WTC11 (cell line): ENCODE measurements around the gene TMEM52B. TPM values are rescaled to one million over a fixed set of nuclear protein-coding genes. Genes with fewer than 3 reads are reported as not detected.

Experiments used
- ATAC-seq: fragments of 200-7000 bp; cut with Tn5 transposase; 2 replicates; pipeline ENCODE4 v1.10.0; 2021; ENCODE audit warnings: mild to moderate bottlenecking, moderate library complexity
- CTCF ChIA-PET: fragments of 300-600 bp; sonication (Branson Sonifier 250); formaldehyde crosslinking; loops from one replicate; lab custom pipeline; 2021; ENCODE audit warnings: antibody characterized with exemption; lab: Charles Lee
- POLR2A ChIA-PET: fragments of 350-600 bp; sonication (Branson Sonifier 250); formaldehyde crosslinking; loops from one replicate; lab custom pipeline; 2021; ENCODE audit warnings: antibody characterized with exemption; lab: Charles Lee
- DNase-seq: peaks from one replicate; pipeline ENCODE4 v3.0.0; 2021; ENCODE audit warnings: low spot score
- H3K27ac Mint-ChIP-seq: 2 replicates; pipeline ENCODE4 v1.8.0; 2021; ENCODE audit warnings: mixed read lengths
- H3K27me3 Mint-ChIP-seq: 2 replicates; pipeline ENCODE4 v1.8.0; 2021; ENCODE audit warnings: low read depth, mild to moderate bottlenecking, moderate library complexity, mixed read lengths
- H3K36me3 Mint-ChIP-seq: 2 replicates; pipeline ENCODE4 v1.8.0; 2021; ENCODE audit warnings: mixed read lengths
- H3K4me1 Mint-ChIP-seq: 2 replicates; pipeline ENCODE4 v1.8.0; 2022; ENCODE audit warnings: mixed read lengths
- H3K4me3 Mint-ChIP-seq: 2 replicates; pipeline ENCODE4 v1.8.0; 2021; ENCODE audit warnings: mild to moderate bottlenecking, moderate library complexity, mixed read lengths
- H3K9me3 Mint-ChIP-seq: 2 replicates; pipeline ENCODE4 v1.8.0; 2021; ENCODE audit warnings: mixed read lengths
- ATF1 ChIP-seq: sonication (generic); formaldehyde crosslinking; IDR thresholded peaks from 2 replicates; pipeline ENCODE4 v1.8.1; 2023; ENCODE audit warnings: mild to moderate bottlenecking, moderate library complexity, missing genetic modification reagents
- ATF6 ChIP-seq: sonication (generic); formaldehyde crosslinking; IDR thresholded peaks from 2 replicates; pipeline ENCODE4 v1.8.1; 2023; ENCODE audit warnings: mild to moderate bottlenecking, missing genetic modification reagents
- CDX4 ChIP-seq: fragments of 250-450 bp; sonication (Bioruptor Pico); IDR thresholded peaks from 2 replicates; pipeline ENCODE4 v1.9.0; 2021; ENCODE audit warnings: moderate library complexity, mild to moderate bottlenecking, inconsistent platforms, borderline replicate concordance
- CTCF ChIP-seq: fragments of 200-600 bp; IDR thresholded peaks from 2 replicates; pipeline ENCODE4 v1.8.0; 2022; ENCODE audit warnings: antibody characterized with exemption
- EMX1 ChIP-seq: fragments of 250-450 bp; sonication (Bioruptor Pico); IDR thresholded peaks from 2 replicates; pipeline ENCODE4 v1.8.0; 2021; ENCODE audit warnings: mild to moderate bottlenecking
- FOXP4 ChIP-seq: sonication (generic); formaldehyde crosslinking; IDR thresholded peaks from 2 replicates; pipeline ENCODE4 v1.8.0; 2022; ENCODE audit warnings: mild to moderate bottlenecking, missing genetic modification reagents
- IRF1 ChIP-seq: sonication (generic); formaldehyde crosslinking; IDR thresholded peaks from 2 replicates; pipeline ENCODE4 v1.8.0; 2023; ENCODE audit warnings: missing genetic modification reagents
- RELA ChIP-seq: sonication (generic); formaldehyde crosslinking; IDR thresholded peaks from 2 replicates; pipeline ENCODE4 v1.8.1; 2022; ENCODE audit warnings: missing genetic modification reagents, mild to moderate bottlenecking, borderline replicate concordance
- TCF7 ChIP-seq: sonication (generic); formaldehyde crosslinking; IDR thresholded peaks from 2 replicates; pipeline ENCODE4 v1.8.0; 2022; ENCODE audit warnings: mild to moderate bottlenecking, low read depth, missing genetic modification reagents, moderate library complexity
- ZBTB43 ChIP-seq: sonication (generic); formaldehyde crosslinking; IDR thresholded peaks from 2 replicates; pipeline ENCODE4 v1.8.1; 2023; ENCODE audit warnings: mild to moderate bottlenecking, missing genetic modification reagents
- ZNF263 ChIP-seq: sonication (generic); formaldehyde crosslinking; IDR thresholded peaks from 2 replicates; pipeline ENCODE4 v1.8.1; 2022; ENCODE audit warnings: low read depth, mild to moderate bottlenecking, moderate library complexity, missing genetic modification reagents
- ZSCAN18 ChIP-seq: fragments of 250-450 bp; sonication (Bioruptor Pico); IDR thresholded peaks from 2 replicates; pipeline ENCODE4 v2.1.2; 2022; ENCODE audit warnings: mild to moderate bottlenecking, moderate library complexity
- total RNA-seq: library from RNA; stranded (reverse); gene quantifications from 3 replicates; pipeline ENCODE4 v1.2.3, GENCODE V29; 2021

TMEM52B gene
- total RNA-seq, 1 experiment from 2014 or later, result not detected

GRCh38 chr12:10169104-10169503, 9.7 kb upstream of the TMEM52B start (continued):
- TF ChIP-seq CTCF (no peak), ZNF263 (CRISPR knock-in tag) (no peak)

GRCh38 chr12:10170216-10170615, 8.6 kb upstream of the TMEM52B start:
- no peaks in the 10 kb centered on the region for H3K9me3 Mint-ChIP-seq
- no peak overlapping the region for H3K27ac Mint-ChIP-seq
- no peaks in the 10 kb centered on the region for H3K36me3 Mint-ChIP-seq
- no peaks in the 10 kb centered on the region; the same call in 1 of the 2 replicates for H3K27me3 Mint-ChIP-seq
- ATAC-seq (no peak), DNase-seq (no peak)
- no peak overlapping the region for H3K4me3 Mint-ChIP-seq
- CTCF ChIA-PET, result interaction anchor here (0.8 to 1.9 kb wide), 2 partner anchors 17 to 20 kb away, joined by 3 to 7 read pairs; no protein-coding TSS in a partner anchor
- TF ChIP-seq EMX1 (CRISPR knock-in tag) (no peak), ZBTB43 (CRISPR knock-in tag) (no peak), FOXP4 (CRISPR knock-in tag) (no peak), ATF1 (CRISPR knock-in tag) (no peak), IRF1 (CRISPR knock-in tag) (no peak), CDX4 (CRISPR knock-in tag) (no peak), TCF7 (CRISPR knock-in tag) (no peak), ZSCAN18 (CRISPR knock-in tag) (no peak), RELA (no peak), ATF6 (CRISPR knock-in tag) (no peak)
- POLR2A ChIA-PET, result interaction anchor here (0.6 kb wide), 1 partner anchor 52 kb away, joined by 3 read pairs; no protein-coding TSS in a partner anchor
- no peaks in the 10 kb centered on the region for H3K4me1 Mint-ChIP-seq
